Lung (tissue), 12 donors: Measurements from ENCODE around the gene TMEM247. TPM values are rescaled to one million over a fixed set of nuclear protein-coding genes. Genes with fewer than 3 reads are reported as not detected.

Source experiments
- ATAC-seq: fragments of 200-7000 bp; cut with Tn5 transposase; one replicate; pipeline ENCODE4 v1.9.1; 2020; ENCODE audit warnings: moderate number of reproducible peaks; ENCODE audit not compliant: insufficient read depth, low FRiP score
- DNase-seq, 3 donors: peaks; one replicate each; pipeline ENCODE4 v3.0.0-alpha.2; 2013 to 2017
- H3K27ac ChIP-seq, 2 donors: one replicate each; pipeline ENCODE4 v1.5.1; 2013; ENCODE audit warnings: mild to moderate bottlenecking in 2 of 2, moderate library complexity in 2 of 2, control low read depth in 1 of 2, inconsistent platforms in 1 of 2, low read depth in 1 of 2, low read length in 1 of 2
- H3K27me3 ChIP-seq, 3 donors: one replicate each; pipeline ENCODE4 v1.5.1; 2013; ENCODE audit warnings: low read length in 2 of 3; ENCODE audit not compliant: control insufficient read depth in 3 of 3, insufficient read depth in 3 of 3
- H3K36me3 ChIP-seq, 4 donors: one replicate each; pipeline ENCODE4 v1.5.1; 2013; ENCODE audit warnings: low read length in 4 of 4, mild to moderate bottlenecking in 1 of 4, moderate library complexity in 1 of 4; ENCODE audit not compliant: control insufficient read depth in 4 of 4, insufficient read depth in 4 of 4
- H3K4me1 ChIP-seq, 5 donors: one replicate each; pipeline ENCODE4 v1.5.1; 2013; ENCODE audit warnings: low read length in 5 of 5, mild to moderate bottlenecking in 2 of 5, moderate library complexity in 1 of 5; ENCODE audit not compliant: control insufficient read depth in 5 of 5, insufficient read depth in 5 of 5
- H3K4me3 ChIP-seq: one replicate; pipeline ENCODE4 v1.5.1; 2013; ENCODE audit warnings: mild to moderate bottlenecking, control low read depth, moderate library complexity
- H3K9ac ChIP-seq, 2 donors: one replicate each; pipeline ENCODE4 v1.5.1; 2013; ENCODE audit warnings: low read length in 2 of 2, control low read depth in 1 of 2; ENCODE audit not compliant: insufficient read depth in 1 of 2
- H3K9me3 ChIP-seq, 4 donors: one replicate each; pipeline ENCODE4 v1.5.1; 2013; ENCODE audit warnings: low read length in 3 of 4, mild to moderate bottlenecking in 1 of 4, moderate library complexity in 1 of 4; ENCODE audit not compliant: control insufficient read depth in 4 of 4, insufficient read depth in 3 of 4
- CTCF ChIP-seq: IDR thresholded peaks from 2 replicates; pipeline ENCODE4 v1.5.1; 2012; ENCODE audit warnings: mild to moderate bottlenecking; ENCODE audit errors: control extremely low read depth, extremely low read depth
- WGBS, 2 donors: extraction: QIAGEN DNeasy Blood & Tissue Kit; methylation state at CpG; one replicate each; pipeline ENCODE4 v1.1.7; 2013; 5-methylcytosine and 5-hydroxymethylcytosine counted together
- polyA plus RNA-seq, 2 donors: library from polyadenylated mRNA; stranded (reverse); fragments of 200-250 nt; gene quantifications; one replicate each; pipeline ENCODE4 v1.2.1, GENCODE V29; 2013
- total RNA-seq, 2 donors: library from RNA; depleted of rRNA in 1 of 2; stranded (reverse); fragments of >200 nt in 1 of 2; gene quantifications; one replicate each; pipeline ENCODE4 v1.2.1, GENCODE V29; 2014 to 2021
- donor health status: control.
- donor health status: control.
- donor health status: Bipolar disorder and iron deficiency.
- donor health status: healthy.
- donor health status: DM: yes; HTN: yes; CAD: no.

Gene TMEM247
- total and polyA plus RNA-seq, 4 donors: not detected

DNA sequence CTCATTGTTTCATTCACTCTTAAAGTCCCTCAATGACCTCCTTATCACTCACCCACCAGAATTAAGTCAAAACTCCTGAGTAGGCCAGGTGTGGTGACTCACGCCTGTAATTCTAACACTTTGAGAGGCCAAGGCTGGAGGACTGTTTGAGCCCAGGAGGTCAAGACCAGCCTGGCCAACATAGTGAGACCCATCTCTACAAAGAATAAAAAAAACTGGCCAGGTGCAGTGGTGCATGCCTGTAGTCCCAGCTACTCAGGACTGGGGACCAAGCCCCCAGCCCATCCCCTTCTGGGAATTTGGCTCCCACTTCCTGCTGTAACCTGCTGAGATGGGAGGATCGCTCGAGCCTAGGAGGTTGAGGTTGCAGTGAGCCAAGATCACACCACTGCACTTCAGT is 28.9 kb downstream of the TMEM247 start:
- no peaks in the 10 kb centered on the region for H3K9me3 ChIP-seq
- no peak overlapping the region for H3K4me3 ChIP-seq
- no peak for TF ChIP-seq CTCF
- H3K4me1 ChIP-seq: no peaks in the 10 kb centered on the region
- 90 to 93% methylated on average over 3 of the region's 3 CpGs for WGBS, 2 donors
- no peaks in the 10 kb centered on the region for H3K27me3 ChIP-seq
- no peaks in the 10 kb centered on the region for H3K36me3 ChIP-seq
- no peak overlapping the region for H3K9ac ChIP-seq
- DNase-seq (no peak), ATAC-seq (no peak)
- no peak overlapping the region for H3K27ac ChIP-seq

GRCh38 chr2:46508759-46509158 is 29.4 kb downstream of the TMEM247 start:
- Histone ChIP-seq H3K4me3 (no peak overlapping the region), H3K9ac (no peak overlapping the region), H3K27ac (no peak overlapping the region), H3K4me1 (no peaks in the 10 kb centered on the region), H3K27me3 (no peaks in the 10 kb centered on the region), H3K9me3 (no peaks in the 10 kb centered on the region), H3K36me3 (no peaks in the 10 kb centered on the region)
- 93 to 96% methylated on average over 3 of the region's 3 CpGs for WGBS, 2 donors
- ATAC-seq (no peak), DNase-seq (no peak)
- no peak for TF ChIP-seq CTCF

DNA sequence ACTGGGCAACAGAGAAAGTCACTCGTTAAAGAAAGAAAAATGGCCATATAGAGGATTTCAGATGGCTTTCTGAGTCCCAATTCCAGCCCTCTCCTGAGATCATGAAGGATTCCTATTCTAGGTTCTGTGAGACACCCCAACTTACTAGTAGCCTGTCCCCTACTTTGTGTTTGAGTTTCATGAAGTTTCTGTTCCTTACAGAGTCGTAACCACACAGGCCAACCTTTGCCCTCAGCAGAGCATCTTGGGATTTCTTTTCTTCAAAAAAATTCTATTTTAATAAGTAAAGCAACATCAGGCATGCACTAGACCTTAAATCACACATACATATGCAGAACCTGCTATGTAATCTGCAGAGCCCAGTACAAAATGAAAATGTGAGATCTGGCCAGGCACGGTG is 30.4 kb downstream of the TMEM247 start:
- 91 to 94% methylated on average over 3 of the region's 3 CpGs for WGBS, 2 donors
- H3K36me3 ChIP-seq: no peaks in the 10 kb centered on the region
- H3K4me1 ChIP-seq: no peaks in the 10 kb centered on the region
- ATAC-seq: no peak
- no peak overlapping the region for H3K4me3 ChIP-seq
- no peaks in the 10 kb centered on the region for H3K27me3 ChIP-seq
- DNase-seq: no peak
- no peak for TF ChIP-seq CTCF
- H3K27ac ChIP-seq: no peak overlapping the region
- no peak overlapping the region for H3K9ac ChIP-seq
- H3K9me3 ChIP-seq: no peaks in the 10 kb centered on the region

DNA sequence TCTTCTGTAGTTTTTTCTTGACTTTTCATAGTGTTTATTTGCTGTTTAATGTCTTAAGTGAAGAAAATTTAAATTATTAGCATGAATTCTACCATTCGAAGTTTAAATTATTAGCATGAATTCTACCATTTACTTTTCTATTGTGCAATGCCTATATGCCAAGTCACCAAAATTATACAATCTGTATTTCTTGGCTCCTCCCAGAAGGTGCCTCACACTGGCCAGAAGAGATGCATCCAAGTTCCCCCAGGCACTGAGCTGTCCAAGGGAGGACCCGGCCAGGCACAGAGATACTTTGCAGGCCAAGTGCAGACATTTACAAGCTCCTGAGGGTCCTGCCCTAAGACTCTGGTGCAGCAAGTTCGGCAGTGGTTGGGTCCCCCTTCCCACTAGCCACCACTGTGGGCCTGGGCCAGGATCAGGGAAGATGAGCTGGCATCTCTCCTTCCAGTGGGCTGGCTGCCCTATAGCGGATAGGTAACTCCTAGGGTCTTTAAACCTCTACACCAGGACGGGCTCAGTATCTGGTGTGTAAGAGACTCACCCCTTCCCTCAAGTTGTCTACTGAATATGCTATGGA is 31.3 kb downstream of the TMEM247 start:
- Histone ChIP-seq H3K9ac (no peak overlapping the region), H3K36me3 (no peaks in the 10 kb centered on the region), H3K4me1 (no peaks in the 10 kb centered on the region), H3K9me3 (no peaks in the 10 kb centered on the region), H3K27me3 (no peaks in the 10 kb centered on the region), H3K27ac (no peak overlapping the region), H3K4me3 (no peak overlapping the region)
- ATAC-seq (no peak), DNase-seq (no peak)
- TF ChIP-seq CTCF: no peak
- WGBS, 2 donors: 87 to 92% methylated on average over 5 of the region's 5 CpGs
